GM19397 (cell line): Measurements from ENCODE around the gene ADK.

Experiments used
- ATAC-seq: cut with Tn5 transposase; IDR thresholded peaks from one replicate; pipeline ENCODE4 v1.9.1; 2021; ENCODE audit warnings: mild to moderate bottlenecking, moderate library complexity; ENCODE audit not compliant: unreplicated experiment

The ADK gene

GRCh38 chr10:74704629-74705357 lies 553.8 kb downstream of the ADK start:
- ATAC-seq, result no peak

- ATAC-seq, result no peak
Measured at GRCh38 chr10:74705358-74705980, 554.4 kb downstream of the ADK start.

GRCh38 chr10:74706966-74707365 lies 555.9 kb downstream of the ADK start:
- no peak for ATAC-seq

- no peak for ATAC-seq
Measured at GRCh38 chr10:74708246-74708645, 557.2 kb downstream of the ADK start.

- no peak for ATAC-seq
Measured at GRCh38 chr10:74718208-74718607, 567.2 kb downstream of the ADK start.

- no peak for ATAC-seq
Measured at GRCh38 chr10:74728225-74728624, 577.2 kb downstream of the ADK start.

- ATAC-seq, result no peak
Measured at GRCh38 chr10:74730246-74730645, 579.2 kb downstream of the ADK start.

GRCh38 chr10:74733612-74734011 lies 582.6 kb downstream of the ADK start:
- no peak for ATAC-seq

GRCh38 chr10:74736029-74736428 lies 585.0 kb downstream of the ADK start:
- ATAC-seq, result no peak

GRCh38 chr10:74738052-74738451 lies 587.0 kb downstream of the ADK start:
- no peak for ATAC-seq

GRCh38 chr10:74738542-74738941 lies 587.5 kb downstream of the ADK start:
- ATAC-seq, result no peak

- peak; percentile 62 for ATAC-seq
Measured at GRCh38 chr10:74738985-74739567, 588.1 kb downstream of the ADK start.

- ATAC-seq, result no peak
Measured at GRCh38 chr10:74743401-74743800, 592.4 kb downstream of the ADK start.

- ATAC-seq, result no peak
Measured at GRCh38 chr10:74745449-74745848, 594.4 kb downstream of the ADK start.

GRCh38 chr10:74746813-74747212 lies 595.8 kb downstream of the ADK start:
- no peak for ATAC-seq

- no peak for ATAC-seq
Measured at GRCh38 chr10:74748468-74749031, 597.5 kb downstream of the ADK start.

- no peak for ATAC-seq
Measured at GRCh38 chr10:74750848-74751274, 599.8 kb downstream of the ADK start.

- ATAC-seq, result no peak
Measured at GRCh38 chr10:74752371-74753040, 601.5 kb downstream of the ADK start.

GRCh38 chr10:74753442-74754211 lies 602.6 kb downstream of the ADK start:
- ATAC-seq, result no peak

GRCh38 chr10:74754381-74754821 lies 603.4 kb downstream of the ADK start:
- no peak for ATAC-seq

GRCh38 chr10:74755273-74755672 lies 604.3 kb downstream of the ADK start:
- ATAC-seq, result no peak
